ENCODE data around the gene PCDHB5. TPM values are rescaled to one million over a fixed set of nuclear protein-coding genes. Genes with fewer than 3 reads are reported as not detected.
"Not testable (repeated sequence)": the region's sequence is repeated elsewhere in the genome, so short reads cannot be mapped to it uniquely, and the experiment has no call there.

The PCDHB5 gene
- total and polyA plus RNA-seq, 4 donors, result 5.9 to 10.6 (median 7.3) TPM

DNA sequence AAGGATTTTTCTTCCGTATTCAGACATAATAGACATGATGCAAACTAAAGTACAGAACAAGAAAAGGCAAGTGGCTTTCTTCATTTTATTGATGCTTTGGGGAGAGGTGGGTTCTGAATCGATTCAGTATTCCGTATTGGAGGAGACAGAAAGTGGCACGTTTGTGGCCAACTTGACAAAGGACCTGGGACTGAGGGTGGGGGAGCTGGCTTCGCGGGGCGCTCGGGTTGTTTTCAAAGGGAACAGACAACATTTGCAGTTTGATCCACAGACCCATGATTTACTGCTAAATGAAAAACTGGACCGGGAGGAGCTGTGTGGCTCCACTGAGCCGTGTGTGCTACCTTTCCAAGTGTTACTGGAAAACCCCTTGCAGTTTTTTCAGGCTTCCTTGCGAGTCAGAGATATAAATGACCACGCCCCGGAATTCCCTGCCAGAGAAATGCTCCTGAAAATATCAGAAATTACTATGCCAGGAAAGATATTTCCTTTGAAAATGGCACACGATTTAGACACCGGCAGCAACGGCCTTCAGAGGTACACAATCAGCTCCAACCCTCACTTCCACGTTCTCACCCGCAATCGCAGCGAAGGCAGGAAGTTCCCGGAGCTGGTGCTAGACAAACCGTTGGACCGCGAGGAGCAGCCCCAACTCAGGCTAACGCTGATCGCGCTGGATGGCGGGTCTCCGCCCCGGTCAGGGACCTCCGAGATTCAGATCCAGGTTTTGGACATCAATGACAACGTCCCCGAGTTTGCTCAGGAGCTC is 15.4 kb downstream of the PCDHB5 start:
- no peaks in the 10 kb centered on the region for H3K4me1 ChIP-seq (ENCODE audit: control insufficient read depth, insufficient read depth, low read length)
- WGBS (ENCODE audit: insufficient coverage), result 33% methylated on average over 32 of the region's 33 CpGs
- H3K27me3 ChIP-seq (ENCODE audit: control insufficient read depth, insufficient read depth, low read length), result no peaks in the 10 kb centered on the region
- no peak for DNase-seq (ENCODE audit: low read depth in 4 of 6, low spot score in 6 of 6)
- H3K9me3 ChIP-seq (ENCODE audit: control insufficient read depth, insufficient read depth, low read length), result peaks cover 9% of the 10 kb centered on the region
- H3K4me3 ChIP-seq (ENCODE audit: low read depth, low read length), result no peak overlapping the region
- H3K36me3 ChIP-seq (ENCODE audit: control insufficient read depth, insufficient read depth, low read length), result no peaks in the 10 kb centered on the region
- no peak overlapping the region for H3K27ac ChIP-seq (ENCODE audit: low read depth, low read length)

- no peak overlapping the region for H3K4me3 ChIP-seq (ENCODE audit: low read depth, low read length)
- peaks cover 11% of the 10 kb centered on the region for H3K9me3 ChIP-seq (ENCODE audit: control insufficient read depth, insufficient read depth, low read length)
- no peak overlapping the region for H3K27ac ChIP-seq (ENCODE audit: low read depth, low read length)
- H3K27me3 ChIP-seq (ENCODE audit: control insufficient read depth, insufficient read depth, low read length), result no peaks in the 10 kb centered on the region
- no peak for DNase-seq (ENCODE audit: low read depth in 4 of 6, low spot score in 6 of 6)
- 29% methylated on average over 11 of the region's 13 CpGs for WGBS (ENCODE audit: insufficient coverage)
- no peaks in the 10 kb centered on the region for H3K36me3 ChIP-seq (ENCODE audit: control insufficient read depth, insufficient read depth, low read length)
- no peaks in the 10 kb centered on the region for H3K4me1 ChIP-seq (ENCODE audit: control insufficient read depth, insufficient read depth, low read length)
Measured at GRCh38 chr5:141150993-141151325, 16.0 kb downstream of the PCDHB5 start.

DNA sequence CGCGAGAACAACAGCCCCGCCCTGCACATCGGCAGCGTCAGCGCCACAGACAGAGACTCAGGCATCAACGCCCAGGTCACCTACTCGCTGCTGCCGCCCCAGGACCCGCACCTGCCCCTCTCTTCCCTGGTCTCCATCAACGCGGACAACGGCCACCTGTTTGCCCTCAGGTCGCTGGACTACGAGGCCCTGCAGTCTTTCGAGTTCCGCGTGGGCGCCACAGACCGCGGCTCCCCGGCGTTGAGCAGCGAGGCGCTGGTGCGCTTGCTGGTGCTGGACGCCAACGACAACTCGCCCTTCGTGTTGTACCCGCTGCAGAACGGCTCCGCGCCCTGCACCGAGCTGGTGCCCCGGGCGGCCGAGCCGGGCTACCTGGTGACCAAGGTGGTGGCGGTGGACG is 16.6 kb downstream of the PCDHB5 start:
- not testable (repeated sequence) for H3K27me3 ChIP-seq (ENCODE audit: control insufficient read depth, insufficient read depth, low read length); DNase-seq (ENCODE audit: low read depth in 4 of 6, low spot score in 6 of 6); H3K36me3 ChIP-seq (ENCODE audit: control insufficient read depth, insufficient read depth, low read length); H3K27ac ChIP-seq (ENCODE audit: low read depth, low read length); H3K4me1 ChIP-seq (ENCODE audit: control insufficient read depth, insufficient read depth, low read length); H3K4me3 ChIP-seq (ENCODE audit: low read depth, low read length)
- H3K9me3 ChIP-seq (ENCODE audit: control insufficient read depth, insufficient read depth, low read length), result peaks cover 11% of the 10 kb centered on the region
- 25% methylated on average over 28 of the region's 41 CpGs for WGBS (ENCODE audit: insufficient coverage)

DNA sequence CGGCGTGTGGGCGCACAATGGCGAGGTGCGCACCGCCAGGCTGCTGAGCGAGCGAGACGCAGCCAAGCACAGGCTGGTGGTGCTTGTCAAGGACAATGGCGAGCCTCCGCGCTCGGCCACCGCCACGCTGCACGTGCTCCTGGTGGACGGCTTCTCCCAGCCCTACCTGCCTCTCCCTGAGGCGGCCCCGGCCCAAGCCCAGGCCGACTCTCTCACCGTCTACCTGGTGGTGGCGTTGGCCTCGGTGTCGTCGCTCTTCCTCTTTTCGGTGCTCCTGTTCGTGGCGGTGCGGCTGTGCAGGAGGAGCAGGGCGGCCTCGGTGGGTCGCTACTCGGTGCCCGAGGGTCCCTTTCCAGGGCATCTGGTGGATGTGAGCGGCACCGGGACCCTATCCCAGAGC is 17.1 kb downstream of the PCDHB5 start:
- not testable (repeated sequence) for DNase-seq (ENCODE audit: low read depth in 4 of 6, low spot score in 6 of 6); H3K27ac ChIP-seq (ENCODE audit: low read depth, low read length); H3K4me1 ChIP-seq (ENCODE audit: control insufficient read depth, insufficient read depth, low read length); H3K4me3 ChIP-seq (ENCODE audit: low read depth, low read length); H3K27me3 ChIP-seq (ENCODE audit: control insufficient read depth, insufficient read depth, low read length); H3K36me3 ChIP-seq (ENCODE audit: control insufficient read depth, insufficient read depth, low read length)
- WGBS (ENCODE audit: insufficient coverage), result 19% methylated on average over 20 of the region's 36 CpGs
- peaks cover 11% of the 10 kb centered on the region for H3K9me3 ChIP-seq (ENCODE audit: control insufficient read depth, insufficient read depth, low read length)

- H3K4me3 ChIP-seq (ENCODE audit: low read depth, low read length), result no peak overlapping the region
- WGBS (ENCODE audit: insufficient coverage), result 23% methylated on average over 13 of the region's 21 CpGs
Measured at GRCh38 chr5:141155540-141156374, 20.8 kb downstream of the PCDHB5 start.

GRCh38 chr5:141157356-141157755 is 22.4 kb downstream of the PCDHB5 start:
- H3K27ac ChIP-seq (ENCODE audit: low read depth, low read length); H3K4me3 ChIP-seq (ENCODE audit: low read depth, low read length); H3K9me3 ChIP-seq (ENCODE audit: control insufficient read depth, insufficient read depth, low read length); H3K27me3 ChIP-seq (ENCODE audit: control insufficient read depth, insufficient read depth, low read length); DNase-seq (ENCODE audit: low read depth in 4 of 6, low spot score in 6 of 6); H3K36me3 ChIP-seq (ENCODE audit: control insufficient read depth, insufficient read depth, low read length); H3K4me1 ChIP-seq (ENCODE audit: control insufficient read depth, insufficient read depth, low read length): not testable (repeated sequence)
- WGBS (ENCODE audit: insufficient coverage), result 34% methylated on average over 25 of the region's 38 CpGs

More at GRCh38 chr5:141155540-141156374, 20.8 kb downstream of the PCDHB5 start:
- Histone ChIP-seq H3K9me3 (ENCODE audit: control insufficient read depth, insufficient read depth, low read length) (peaks cover 6% of the 10 kb centered on the region), H3K27me3 (ENCODE audit: control insufficient read depth, insufficient read depth, low read length) (no peaks in the 10 kb centered on the region), H3K27ac (ENCODE audit: low read depth, low read length) (no peak overlapping the region), H3K36me3 (ENCODE audit: control insufficient read depth, insufficient read depth, low read length) (no peaks in the 10 kb centered on the region), H3K4me1 (ENCODE audit: control insufficient read depth, insufficient read depth, low read length) (no peaks in the 10 kb centered on the region)
- no peak for DNase-seq (ENCODE audit: low read depth in 4 of 6, low spot score in 6 of 6)

- not testable (repeated sequence) for H3K9me3 ChIP-seq (ENCODE audit: control insufficient read depth, insufficient read depth, low read length); H3K4me3 ChIP-seq (ENCODE audit: low read depth, low read length); H3K36me3 ChIP-seq (ENCODE audit: control insufficient read depth, insufficient read depth, low read length); DNase-seq (ENCODE audit: low read depth in 4 of 6, low spot score in 6 of 6); H3K4me1 ChIP-seq (ENCODE audit: control insufficient read depth, insufficient read depth, low read length); H3K27ac ChIP-seq (ENCODE audit: low read depth, low read length); H3K27me3 ChIP-seq (ENCODE audit: control insufficient read depth, insufficient read depth, low read length)
- WGBS (ENCODE audit: insufficient coverage), result 22% methylated on average over 17 of the region's 28 CpGs
Measured at GRCh38 chr5:141157901-141158300, 22.9 kb downstream of the PCDHB5 start.

GRCh38 chr5:141172381-141173204 is 37.6 kb downstream of the PCDHB5 start, which contains the start of gene PCDHB7:
Gene PCDHB7 (plus strand): TSS chr5:141172644. CDS start chr5:141172836, 192 bp downstream.
- Histone ChIP-seq H3K4me1 (ENCODE audit: control insufficient read depth, insufficient read depth, low read length) (no peaks in the 10 kb centered on the region), H3K36me3 (ENCODE audit: control insufficient read depth, insufficient read depth, low read length) (no peaks in the 10 kb centered on the region), H3K27ac (ENCODE audit: low read depth, low read length) (no peak within 1 kb of the TSS), H3K9me3 (ENCODE audit: control insufficient read depth, insufficient read depth, low read length) (no peaks in the 10 kb centered on the region), H3K27me3 (ENCODE audit: control insufficient read depth, insufficient read depth, low read length) (peaks cover 2% of the 10 kb centered on the region), H3K4me3 (ENCODE audit: low read depth, low read length) (peak within 1 kb of the TSS; percentile 7)
- 40% methylated on average over 7 of the region's 20 CpGs for WGBS (ENCODE audit: insufficient coverage)
- peak in 2 of 6 donors; percentile 55 to 57 for DNase-seq (ENCODE audit: low read depth in 4 of 6, low spot score in 6 of 6)

GRCh38 chr5:141174291-141175104 is 39.5 kb downstream of the PCDHB5 start:
- not testable (repeated sequence) for H3K9me3 ChIP-seq (ENCODE audit: control insufficient read depth, insufficient read depth, low read length); DNase-seq (ENCODE audit: low read depth in 4 of 6, low spot score in 6 of 6); H3K4me1 ChIP-seq (ENCODE audit: control insufficient read depth, insufficient read depth, low read length); H3K4me3 ChIP-seq (ENCODE audit: low read depth, low read length); H3K27me3 ChIP-seq (ENCODE audit: control insufficient read depth, insufficient read depth, low read length); H3K27ac ChIP-seq (ENCODE audit: low read depth, low read length); H3K36me3 ChIP-seq (ENCODE audit: control insufficient read depth, insufficient read depth, low read length)
- 31% methylated on average over 55 of the region's 79 CpGs for WGBS (ENCODE audit: insufficient coverage)

Data from spinal cord (tissue), 10 donors.